Epithelial cell of prostate (primary cell): ENCODE results near the gene CRTC1.

Source experiments
- DNase-seq: peaks from one replicate; pipeline ENCODE4 v3.0.0-alpha.2; 2011; ENCODE audit warnings: low read depth, low spot score
- H3K27ac ChIP-seq: fragments of 450-650 bp; 2 replicates; pipeline ENCODE4 v1.5.1; 2017; ENCODE audit warnings: mild to moderate bottlenecking

The CRTC1 gene

GRCh38 chr19:18776736-18777135, 93.3 kb downstream of the CRTC1 start:
- no peak for DNase-seq
- no peak overlapping the region for H3K27ac ChIP-seq

- no peak overlapping the region for H3K27ac ChIP-seq
- DNase-seq, result no peak
Observed at GRCh38 chr19:18777301-18778075, 94.0 kb downstream of the CRTC1 start.

GRCh38 chr19:18778076-18778389, 94.6 kb downstream of the CRTC1 start:
- no peak overlapping the region for H3K27ac ChIP-seq

GRCh38 chr19:18778826-18779495, 95.5 kb downstream of the CRTC1 start:
- no peak for DNase-seq
- H3K27ac ChIP-seq, result no peak overlapping the region

More at GRCh38 chr19:18778076-18778389, 94.6 kb downstream of the CRTC1 start:
- DNase-seq, result no peak

- no peak overlapping the region for H3K27ac ChIP-seq
- DNase-seq, result no peak
Observed at GRCh38 chr19:18780081-18780480, 96.6 kb downstream of the CRTC1 start.

- no peak overlapping the region for H3K27ac ChIP-seq
- DNase-seq, result no peak
Observed at GRCh38 chr19:18780631-18781030, 97.2 kb downstream of the CRTC1 start.

GRCh38 chr19:18781047-18781600, 97.6 kb downstream of the CRTC1 start:
- H3K27ac ChIP-seq, result no peak overlapping the region
- no peak for DNase-seq

- H3K27ac ChIP-seq, result no peak overlapping the region
- DNase-seq, result no peak
Observed at GRCh38 chr19:18781885-18782527, 98.5 kb downstream of the CRTC1 start.

GRCh38 chr19:18782559-18783225, 99.2 kb downstream of the CRTC1 start:
- H3K27ac ChIP-seq, result no peak overlapping the region
- no peak for DNase-seq

GRCh38 chr19:18783958-18784785, 100.7 kb downstream of the CRTC1 start:
- no peak overlapping the region for H3K27ac ChIP-seq
- no peak for DNase-seq

- no peak for DNase-seq
Observed at GRCh38 chr19:18784786-18785120, 101.3 kb downstream of the CRTC1 start.

GRCh38 chr19:18785179-18786124, 102.0 kb downstream of the CRTC1 start:
- DNase-seq, result no peak

More at GRCh38 chr19:18784786-18785120, 101.3 kb downstream of the CRTC1 start:
- no peak overlapping the region for H3K27ac ChIP-seq

GRCh38 chr19:18788529-18789421, 105.3 kb downstream of the CRTC1 start:
- no peak for DNase-seq

More at GRCh38 chr19:18785179-18786124, 102.0 kb downstream of the CRTC1 start:
- no peak overlapping the region for H3K27ac ChIP-seq

GRCh38 chr19:18789422-18789869, 106.0 kb downstream of the CRTC1 start:
- DNase-seq, result no peak
- H3K27ac ChIP-seq, result no peak overlapping the region

More at GRCh38 chr19:18788529-18789421, 105.3 kb downstream of the CRTC1 start:
- H3K27ac ChIP-seq, result no peak overlapping the region

- H3K27ac ChIP-seq, result no peak overlapping the region
- DNase-seq, result no peak
Observed at GRCh38 chr19:18789883-18790565, 106.5 kb downstream of the CRTC1 start.

GRCh38 chr19:18790566-18791314, 107.3 kb downstream of the CRTC1 start, which contains the start of gene COMP:
Gene COMP (minus strand): TSS chr19:18791305. CDS start chr19:18791269, 36 bp downstream.
- H3K27ac ChIP-seq, result no peak within 1 kb of the TSS
- DNase-seq, result no peak
